Stimulated activated CD4-positive, alpha-beta T cell treated with anti-CD3 and anti-CD28 coated beads, Interleukin-4, amount 100 ng/mL, for 48 hours (primary cell): ENCODE measurements around the gene FAM20A.

Source experiments
- DNase-seq, 2 donors: peaks; one replicate each; pipeline ENCODE4 v3.0.0-alpha.2; 2020; ENCODE audit warnings: low read depth in 2 of 2

Gene FAM20A

GRCh38 chr17:68565661-68566441 lies 35.3 kb downstream of the FAM20A start:
- DNase-seq: no peak

- no peak for DNase-seq
Observed at GRCh38 chr17:68564415-68565111, 36.6 kb downstream of the FAM20A start.

- DNase-seq: no peak
Observed at GRCh38 chr17:68562736-68563135, 38.4 kb downstream of the FAM20A start.

- DNase-seq: no peak
Observed at GRCh38 chr17:68560966-68561720, 40.0 kb downstream of the FAM20A start.

DNA sequence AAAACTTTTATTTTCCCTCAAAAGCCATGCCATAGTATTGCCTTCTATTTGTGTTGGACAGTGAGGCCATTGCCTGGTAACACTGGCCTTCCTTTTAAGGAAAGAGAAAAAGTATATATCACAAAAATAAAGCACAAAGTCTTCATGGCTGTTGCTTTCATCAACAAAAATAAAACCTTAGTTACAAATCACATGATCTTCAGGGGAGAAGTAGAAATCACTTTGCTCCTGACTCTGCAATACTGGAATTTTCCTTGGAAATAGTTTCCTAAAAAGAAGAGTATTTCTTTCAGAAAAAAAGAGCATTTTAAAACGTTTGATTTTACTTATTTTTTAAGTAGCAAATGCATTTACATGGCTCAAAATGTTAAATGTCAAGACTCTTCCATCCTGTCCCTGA lies 41.9 kb downstream of the FAM20A start:
- DNase-seq: no peak

GRCh38 chr17:68556551-68556950 lies 44.6 kb downstream of the FAM20A start:
- DNase-seq: no peak

GRCh38 chr17:68544111-68544915 lies 56.9 kb downstream of the FAM20A start:
- no peak for DNase-seq

- no peak for DNase-seq
Observed at GRCh38 chr17:68542698-68543463, 58.3 kb downstream of the FAM20A start.

- no peak for DNase-seq
Observed at GRCh38 chr17:68541816-68542215, 59.4 kb downstream of the FAM20A start.

DNA sequence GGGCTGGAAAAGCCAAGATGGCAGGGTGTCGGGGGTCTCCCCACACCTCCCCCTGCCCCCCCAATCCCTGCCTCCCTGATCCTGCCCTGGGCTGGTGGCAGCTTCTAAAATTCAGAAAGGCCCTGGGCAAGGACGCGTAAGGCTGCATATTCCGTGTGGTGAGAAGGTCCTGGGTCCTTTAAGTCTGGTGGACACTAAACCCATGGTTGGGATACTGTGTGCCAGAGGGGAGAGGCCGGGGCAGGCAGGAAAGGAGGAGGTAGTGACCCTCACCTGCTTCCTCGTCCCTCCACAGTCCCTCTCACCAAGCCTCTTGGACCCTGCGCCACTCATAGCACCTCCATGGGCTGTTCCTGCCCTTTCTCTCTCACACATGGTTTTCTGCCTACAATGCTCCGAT lies 60.2 kb downstream of the FAM20A start:
- DNase-seq: no peak

- DNase-seq: no peak
Observed at GRCh38 chr17:68539548-68540467, 61.4 kb downstream of the FAM20A start.

GRCh38 chr17:68535922-68536321 lies 65.2 kb downstream of the FAM20A start:
- no peak for DNase-seq

DNA sequence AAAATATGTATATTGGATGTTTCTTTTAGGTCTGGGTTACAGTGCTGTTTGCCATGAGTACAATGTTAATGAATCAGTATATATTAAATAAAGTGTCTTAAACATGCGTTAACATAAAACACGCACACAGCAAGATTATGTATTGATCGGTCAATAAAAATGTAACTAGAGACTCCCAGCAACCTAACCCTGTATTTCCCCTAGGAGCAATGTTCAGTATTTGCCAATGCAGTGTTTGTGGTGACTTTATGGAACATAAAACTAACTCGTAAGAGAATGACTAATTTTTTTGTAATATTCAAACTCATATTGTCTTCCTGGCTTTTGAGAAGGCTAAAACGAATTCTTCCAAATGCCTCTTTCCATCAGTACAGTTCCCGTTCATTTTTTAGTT lies 66.5 kb downstream of the FAM20A start:
- no peak for DNase-seq

DNA sequence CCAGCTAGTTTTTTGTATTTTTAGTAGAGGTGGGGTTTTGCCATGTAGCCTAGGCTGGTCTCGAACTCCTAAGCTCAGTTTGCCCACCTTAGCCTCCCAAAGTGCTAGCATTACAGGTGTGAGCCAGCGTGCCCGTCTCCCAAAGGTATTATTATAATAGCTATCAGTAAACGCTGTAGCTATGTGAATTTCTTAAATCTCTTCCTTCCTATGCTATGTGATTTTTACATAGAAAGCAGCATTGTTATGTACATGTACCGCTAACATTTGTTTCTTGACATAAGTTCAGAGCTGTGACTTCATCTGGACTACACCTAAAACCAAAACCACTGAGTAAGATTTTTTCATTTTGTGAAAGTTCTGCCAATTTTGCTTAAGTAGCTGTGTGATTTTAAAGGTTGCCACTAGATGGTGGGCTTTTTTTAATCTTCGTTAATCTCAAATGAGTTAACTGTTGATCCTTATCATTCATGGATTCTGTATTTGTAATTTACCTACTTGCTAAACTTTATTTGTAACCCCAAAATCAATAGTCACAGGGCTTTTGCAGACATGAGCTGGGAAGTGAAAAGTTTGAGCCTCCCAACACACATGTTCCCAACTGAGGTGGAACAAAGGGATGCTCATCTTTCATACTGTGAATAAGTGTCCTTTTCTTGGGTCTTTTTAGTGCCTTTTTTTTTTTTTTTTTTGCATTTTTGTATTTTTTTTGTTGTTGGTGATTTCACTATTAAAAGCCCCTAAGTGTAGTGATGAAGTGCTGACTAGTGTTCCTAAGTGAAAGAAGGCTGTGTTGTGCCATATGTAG lies 67.1 kb downstream of the FAM20A start:
- no peak for DNase-seq

DNA sequence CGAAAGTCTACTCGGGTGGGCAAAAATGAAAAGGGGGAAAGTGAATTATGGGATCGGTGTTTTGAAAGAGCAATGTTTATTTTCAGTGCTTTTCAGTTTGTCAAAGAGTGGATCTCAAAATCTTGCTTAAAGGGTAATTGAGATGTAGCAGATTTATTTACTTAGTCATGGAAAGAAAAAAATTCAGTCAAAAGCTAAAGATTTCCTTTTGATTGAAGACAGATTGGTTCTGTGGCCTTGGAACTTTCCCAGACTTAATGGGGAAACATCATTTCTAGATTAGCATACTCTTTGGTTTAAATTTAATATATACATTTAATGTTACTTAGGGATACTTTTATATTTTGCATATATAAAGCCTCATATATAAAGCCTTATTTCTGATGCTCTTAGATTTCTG lies 68.3 kb downstream of the FAM20A start:
- no peak for DNase-seq

- DNase-seq: no peak
Observed at GRCh38 chr17:68531252-68531651, 69.9 kb downstream of the FAM20A start.

GRCh38 chr17:68527314-68527713 lies 73.9 kb downstream of the FAM20A start:
- no peak for DNase-seq

DNA sequence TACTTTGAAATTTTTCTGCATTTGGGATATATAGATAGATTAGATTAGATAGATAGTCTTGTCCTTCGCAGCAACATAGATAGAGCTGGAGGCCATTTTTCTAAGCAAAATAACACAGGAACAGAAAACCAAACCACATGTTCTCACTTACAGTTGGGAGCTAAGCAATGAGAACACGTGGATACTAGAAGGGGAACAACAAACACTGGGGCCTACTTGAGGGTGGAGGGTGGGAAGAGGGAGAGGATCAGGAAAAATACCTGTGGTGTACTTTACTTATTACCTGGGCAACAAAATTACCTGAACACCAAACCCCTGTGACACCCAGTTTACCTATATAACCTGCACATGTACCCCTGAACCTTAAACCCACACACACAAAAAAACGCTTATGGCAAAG lies 74.6 kb downstream of the FAM20A start:
- DNase-seq: no peak

DNA sequence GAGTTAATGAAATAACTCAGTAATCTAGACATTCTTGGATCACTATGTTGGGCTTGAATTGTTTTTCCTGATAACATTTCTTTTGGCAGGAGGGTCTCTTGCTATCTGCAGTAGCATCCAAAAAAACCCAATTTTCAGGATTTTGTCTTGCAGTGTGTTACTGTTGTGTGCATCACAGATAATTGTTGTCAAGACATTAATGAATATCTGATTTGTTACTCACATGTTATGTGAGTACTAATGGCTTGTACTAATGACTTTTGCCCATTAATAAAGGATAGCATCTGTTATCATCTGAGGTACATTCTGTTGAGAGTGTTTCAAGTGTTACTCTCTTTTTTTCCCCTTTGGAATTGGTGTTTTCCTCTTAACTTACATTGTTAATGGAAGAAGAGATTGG lies 78.9 kb downstream of the FAM20A start:
- DNase-seq: no peak
